GM19468 (cell line): ENCODE data around the gene FAF1.
"Not testable (repeated sequence)": the region's sequence is repeated elsewhere in the genome, so short reads cannot be mapped to it uniquely, and the experiment has no call there.

Experiments
- ATAC-seq: cut with Tn5 transposase; IDR thresholded peaks from one replicate; pipeline ENCODE4 v1.9.1; 2021; ENCODE audit warnings: mild to moderate bottlenecking, moderate library complexity, moderate number of reproducible peaks; ENCODE audit not compliant: unreplicated experiment; ENCODE audit errors: extremely low read depth

FAF1 gene

GRCh38 chr1:50860256-50860655 is 99.8 kb downstream of the FAF1 start:
- no peak for ATAC-seq

DNA sequence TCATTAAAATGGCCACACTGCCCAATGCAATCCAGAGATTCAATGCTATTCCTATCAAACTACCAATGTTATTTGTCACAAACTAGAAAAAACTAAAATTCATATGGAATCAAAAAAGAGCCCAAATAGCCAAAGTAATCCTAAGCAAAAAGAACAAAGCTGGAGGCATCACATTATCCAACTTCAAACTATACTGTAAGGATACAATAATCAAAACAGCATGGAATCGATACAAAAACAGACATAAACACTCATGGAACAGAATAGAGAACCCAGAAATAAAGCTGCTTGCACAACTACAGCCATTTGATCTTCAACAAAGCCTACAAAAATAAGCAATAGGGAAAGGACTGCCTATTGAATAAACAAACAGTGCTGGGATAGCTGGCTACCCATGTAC is 100.4 kb downstream of the FAF1 start:
- ATAC-seq: no peak

DNA sequence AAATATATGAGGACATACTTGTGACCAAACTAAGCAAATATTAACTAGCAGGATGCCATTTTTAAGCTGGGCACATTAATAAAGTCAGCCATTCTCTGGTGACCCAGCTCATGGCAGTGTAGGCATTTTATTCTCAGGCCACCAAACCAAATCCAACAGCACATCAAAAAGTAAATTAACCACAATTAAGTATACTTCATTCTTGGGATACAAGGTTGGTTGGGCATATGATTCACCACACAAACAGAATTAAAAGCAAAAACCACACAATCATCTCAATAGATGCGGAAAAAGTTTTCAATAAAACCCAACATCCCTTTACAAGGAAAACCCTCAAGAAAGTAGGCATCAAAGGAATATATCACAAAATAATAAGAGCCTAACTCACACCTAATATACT is 101.3 kb downstream of the FAF1 start:
- no peak for ATAC-seq

DNA sequence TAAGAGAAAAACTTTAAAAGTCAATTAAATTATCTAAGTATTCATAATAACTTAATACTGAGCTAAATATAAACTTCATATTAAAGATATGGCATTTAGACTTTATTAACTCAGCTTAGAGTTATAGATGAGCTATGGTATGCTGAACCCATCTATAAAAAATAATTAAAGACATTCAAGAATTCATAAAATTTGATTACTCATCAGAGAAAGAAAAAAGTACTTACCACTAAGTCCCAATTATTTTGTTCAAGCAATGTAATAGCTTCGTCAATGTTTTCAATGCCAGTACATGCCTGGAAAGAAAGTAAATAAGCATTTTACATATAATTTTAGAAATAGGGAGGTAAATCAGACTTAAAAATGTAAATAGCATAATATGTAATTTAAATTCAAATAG is 102.4 kb downstream of the FAF1 start:
- ATAC-seq: no peak

- ATAC-seq: no peak
Observed at GRCh38 chr1:50853325-50853724, 106.7 kb downstream of the FAF1 start.

DNA sequence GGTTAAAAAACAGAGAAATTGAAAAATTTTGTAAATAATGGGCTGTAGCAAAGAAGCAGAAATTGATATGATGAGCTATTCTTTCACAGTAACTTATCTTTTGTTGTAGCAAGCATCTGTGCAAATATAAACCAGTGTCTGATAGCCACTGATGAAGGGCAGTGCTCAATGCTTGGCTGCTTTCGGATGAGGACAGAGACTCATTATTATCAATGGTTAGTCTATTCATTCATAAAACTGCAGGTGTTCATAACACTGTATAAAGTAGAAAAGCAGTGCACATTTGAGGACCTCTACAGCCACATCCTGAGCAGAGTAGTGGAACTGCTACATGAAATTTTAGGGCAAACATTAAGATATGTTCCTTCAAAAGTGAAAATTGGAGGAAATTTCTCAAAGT is 107.2 kb downstream of the FAF1 start:
- no peak for ATAC-seq

- no peak for ATAC-seq
Observed at GRCh38 chr1:50851466-50851865, 108.6 kb downstream of the FAF1 start.

DNA sequence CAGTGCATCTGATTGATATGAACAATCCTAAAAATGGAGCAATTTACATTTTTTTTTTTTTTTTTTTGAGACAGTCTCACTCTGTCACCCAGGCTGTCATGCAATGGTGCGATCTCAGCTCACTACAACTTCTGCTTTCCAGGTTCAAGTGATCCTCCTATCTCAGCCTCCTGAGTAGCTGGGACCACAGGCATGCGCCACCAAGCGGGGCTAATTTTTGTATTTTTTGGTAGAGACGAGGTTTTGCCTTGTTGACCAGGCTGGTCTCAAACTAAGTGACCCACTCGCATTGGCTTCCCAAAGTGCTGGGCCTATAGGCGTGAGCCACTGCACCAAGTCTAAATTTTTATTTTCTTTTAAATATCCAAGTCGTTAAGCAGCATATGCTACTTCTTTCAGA is 109.0 kb downstream of the FAF1 start:
- no peak for ATAC-seq

DNA sequence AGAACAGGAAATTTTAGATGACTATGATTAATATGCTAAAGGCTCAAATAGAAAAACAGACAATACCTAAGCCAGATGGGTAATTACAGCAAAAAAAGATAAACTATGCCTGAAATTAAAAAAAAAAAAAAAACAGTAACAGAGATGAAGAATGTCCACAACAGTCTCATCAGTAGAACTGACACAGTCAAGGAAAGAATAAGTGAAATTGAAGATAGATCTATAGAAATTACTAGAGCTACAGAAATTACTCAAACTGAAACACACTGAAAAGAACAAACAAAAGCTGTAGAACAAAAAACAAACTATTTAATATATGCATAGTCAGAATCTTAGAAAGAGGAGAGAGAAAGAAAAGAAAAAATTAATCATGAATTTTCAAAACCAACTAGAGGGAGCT is 112.8 kb downstream of the FAF1 start:
- no peak for ATAC-seq

DNA sequence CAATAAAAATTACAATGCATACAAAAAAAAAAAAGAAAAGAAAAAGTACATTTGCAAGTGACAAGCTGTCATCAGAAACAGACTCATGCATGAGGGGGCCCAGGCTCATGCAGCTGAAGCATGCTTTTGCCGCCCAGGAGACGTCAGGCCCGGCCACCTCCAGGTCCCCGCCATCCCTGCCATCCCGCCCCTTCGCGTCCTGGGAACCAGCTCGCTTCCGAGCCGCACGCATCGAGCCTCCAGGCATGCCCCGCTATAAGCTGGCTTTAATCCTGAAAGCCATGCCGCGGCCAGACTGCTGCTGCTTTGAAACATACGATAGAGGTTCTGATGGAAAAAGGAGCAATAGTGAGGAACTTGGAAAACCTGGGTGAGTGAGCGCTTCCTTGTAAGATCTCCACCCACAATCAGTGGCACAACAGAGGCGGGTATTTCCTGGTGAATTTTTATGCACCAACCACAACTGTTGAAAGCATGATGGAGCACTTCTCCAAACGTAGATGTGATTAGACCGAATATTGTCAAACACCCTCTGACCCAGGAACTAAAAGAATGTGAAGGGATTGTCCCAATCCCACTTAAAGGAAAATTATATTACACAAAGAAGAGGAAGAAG is 113.7 kb downstream of the FAF1 start:
- no peak for ATAC-seq

DNA sequence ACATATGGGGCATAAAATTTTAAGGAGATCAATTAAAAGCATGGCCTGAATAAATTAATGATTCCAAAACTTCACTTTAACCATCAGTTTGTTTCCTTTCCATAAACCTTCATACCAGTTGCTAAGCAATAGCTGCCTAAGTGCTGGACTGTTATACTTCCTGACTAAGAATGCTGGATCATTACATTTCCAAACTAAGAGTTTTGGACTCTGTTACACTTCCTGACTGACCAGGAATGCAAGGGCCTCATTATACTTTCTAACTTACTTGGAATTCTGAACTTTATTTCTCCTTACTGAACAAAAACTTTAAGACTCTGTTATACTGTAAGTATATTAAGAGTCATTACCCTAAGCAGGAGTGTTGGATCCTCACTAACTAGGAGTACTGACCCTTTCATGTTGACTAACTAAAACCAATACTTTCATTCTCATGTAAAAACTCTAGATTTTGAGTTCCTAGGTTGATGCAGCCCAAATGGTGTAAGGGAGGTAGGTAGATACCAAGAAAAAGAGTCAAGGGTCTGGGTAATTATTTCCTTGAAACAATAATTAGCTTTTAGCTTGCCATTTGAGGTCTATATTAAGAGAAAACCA is 118.2 kb downstream of the FAF1 start:
- no peak for ATAC-seq

DNA sequence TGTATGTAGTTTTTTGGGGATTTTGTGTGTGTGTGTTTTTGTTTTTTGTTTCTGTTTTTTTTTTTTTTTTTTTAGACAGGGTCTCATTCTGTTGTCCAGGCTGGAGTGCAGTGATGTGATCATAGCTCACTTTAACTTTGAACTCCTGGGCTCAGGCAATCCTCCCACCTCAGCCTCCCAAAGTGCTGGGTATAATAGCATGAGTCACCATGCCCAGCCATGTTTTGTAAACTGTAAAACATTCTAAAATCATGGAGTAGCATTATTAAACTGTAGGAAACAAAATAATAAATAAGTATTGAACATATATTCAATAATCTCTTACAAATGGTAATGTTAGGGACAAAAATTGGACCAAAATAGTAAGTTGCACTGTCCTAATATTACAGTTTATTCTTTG is 124.0 kb downstream of the FAF1 start:
- no peak for ATAC-seq

GRCh38 chr1:50833216-50833615 is 126.9 kb downstream of the FAF1 start:
- no peak for ATAC-seq

- ATAC-seq: no peak
Observed at GRCh38 chr1:50832167-50832566, 127.9 kb downstream of the FAF1 start.

GRCh38 chr1:50831300-50832061 is 128.6 kb downstream of the FAF1 start:
- ATAC-seq: no peak

DNA sequence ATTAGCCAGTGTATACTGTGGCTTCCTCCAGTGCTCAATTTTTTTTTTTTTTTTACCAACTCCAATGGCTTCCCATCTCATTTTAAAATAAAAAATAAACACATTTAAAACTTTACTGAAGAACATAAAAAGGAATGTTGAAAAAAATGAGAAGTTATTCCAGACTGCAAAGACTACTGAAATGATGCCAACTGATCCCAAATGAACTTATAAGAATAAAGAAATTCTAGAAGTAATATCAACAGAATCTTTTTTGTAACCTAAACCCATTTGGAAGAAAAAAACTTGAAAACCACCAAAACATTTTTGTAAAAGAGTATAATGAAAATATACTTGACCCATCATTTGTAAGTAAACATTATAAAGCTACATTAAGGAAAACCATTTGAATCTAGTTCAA is 129.4 kb downstream of the FAF1 start:
- no peak for ATAC-seq

DNA sequence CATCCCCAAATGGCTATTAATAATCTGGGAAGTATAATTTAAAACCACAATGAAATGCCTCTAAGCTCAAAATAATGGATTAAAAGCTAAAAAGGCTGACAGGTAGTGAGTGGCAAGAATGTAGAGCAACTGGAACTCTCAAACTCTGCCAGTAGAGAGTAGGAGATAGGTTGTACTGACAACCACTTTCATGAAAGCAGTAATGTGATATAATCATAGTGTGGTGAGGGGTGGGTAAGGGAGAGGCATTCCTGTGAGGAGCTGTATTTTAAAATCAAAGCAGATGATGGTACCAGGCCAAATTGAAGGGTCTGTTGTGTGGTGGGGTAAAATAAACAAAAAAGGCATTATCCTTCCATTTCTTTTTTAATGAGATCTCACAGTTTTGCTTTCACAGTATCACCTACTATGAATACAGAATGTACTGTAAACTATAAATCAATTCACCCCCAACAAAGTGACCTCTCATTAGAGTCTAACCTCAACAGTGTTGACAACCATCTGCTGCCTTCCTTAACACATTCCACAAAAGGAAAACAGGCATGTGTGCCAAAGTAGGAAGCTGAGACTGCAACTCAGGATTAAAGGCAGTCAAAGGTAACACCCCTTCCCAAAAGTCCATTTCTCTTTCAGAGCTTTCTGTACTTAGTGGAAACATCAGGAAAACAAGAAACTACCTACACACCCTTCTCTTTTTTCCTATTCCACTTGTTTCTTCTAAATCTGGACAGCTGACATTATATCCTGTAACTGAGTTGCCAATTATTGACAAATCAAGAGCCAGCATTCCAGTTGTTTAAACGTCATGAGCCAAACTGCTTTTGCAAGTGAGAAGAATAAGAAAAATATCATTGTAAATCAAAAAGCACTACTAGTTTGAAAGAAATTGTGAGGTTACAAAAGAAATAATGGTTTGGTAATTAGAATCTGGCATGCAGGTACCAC is 130.8 kb downstream of the FAF1 start:
- ATAC-seq: no peak

DNA sequence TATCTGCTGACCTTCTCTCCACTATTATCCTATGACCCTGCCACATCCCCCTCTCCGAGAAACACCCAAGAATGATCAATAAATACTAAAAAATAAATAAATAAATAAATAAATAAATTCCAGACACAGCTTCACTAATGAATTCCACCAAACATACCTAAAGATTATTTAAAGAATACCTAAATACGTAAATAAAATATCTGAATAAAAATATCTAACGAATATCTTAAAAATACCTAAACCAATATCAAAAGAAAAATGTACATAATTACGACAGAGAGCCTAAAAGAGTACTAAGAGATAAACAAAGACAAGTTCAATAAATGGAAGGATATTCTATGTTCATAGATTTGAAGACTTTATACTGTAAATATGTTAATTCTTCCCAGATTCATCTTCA is 132.5 kb downstream of the FAF1 start:
- no peak for ATAC-seq

DNA sequence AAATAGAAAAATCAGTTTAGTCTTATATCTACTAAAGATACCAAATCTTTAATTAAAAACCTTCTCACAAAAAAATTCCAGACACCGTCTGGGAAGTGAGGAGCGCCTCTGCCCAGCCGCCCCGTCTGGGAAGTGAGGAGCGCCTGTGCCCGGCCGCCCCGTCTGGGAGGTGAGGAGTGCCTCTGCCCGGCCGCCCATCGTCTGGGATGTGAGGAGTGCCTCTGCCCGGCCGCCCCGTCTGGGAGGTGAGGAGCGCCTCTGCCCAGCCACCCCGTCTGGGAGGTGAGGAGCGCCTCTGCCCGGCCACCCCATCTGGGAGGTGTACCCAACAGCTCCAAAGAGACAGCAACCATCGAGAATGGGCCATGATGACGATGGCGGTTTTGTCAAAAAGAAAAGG is 133.3 kb downstream of the FAF1 start:
- not testable (repeated sequence) for ATAC-seq

GRCh38 chr1:50822035-50822776 is 137.9 kb downstream of the FAF1 start:
- no peak for ATAC-seq
